ENCODE data around the gene FGR. TPM values are rescaled to one million over a fixed set of nuclear protein-coding genes. Genes with fewer than 3 reads are reported as not detected.
"Not testable (repeated sequence)": the region's sequence is repeated elsewhere in the genome, so short reads cannot be mapped to it uniquely, and the experiment has no call there.

Gene FGR
- total and polyA plus RNA-seq, 2 experiments from 2014 or later, result not detected

- Histone ChIP-seq H3K4me2 (ENCODE audit: unreplicated experiment) (no peak overlapping the region), H3K9me2 (ENCODE audit: insufficient read depth) (no peaks in the 10 kb centered on the region), H3K4me1 (ENCODE audit: insufficient read depth) (no peaks in the 10 kb centered on the region), H3K9ac (no peak overlapping the region), H3K27me3 (replicated peaks; ENCODE audit: insufficient read depth) (no peaks in the 10 kb centered on the region), H4K20me1 (ENCODE audit: insufficient read depth) (no peaks in the 10 kb centered on the region), H3K36me3 (ENCODE audit: low read depth) (no peaks in the 10 kb centered on the region), H3K4me3 (no peak overlapping the region), H3K9me3 (ENCODE audit: low read depth) (no peaks in the 10 kb centered on the region), H3K79me2 (ENCODE audit: insufficient read depth) (no peaks in the 10 kb centered on the region), H3K27ac (no peak overlapping the region), H2AFZ (no peak overlapping the region; the same call in 1 of the 2 replicates), H3F3A (ENCODE audit: insufficient read depth) (no peaks in the 10 kb centered on the region)
- peak; percentile 82 for DNase-seq
- in situ Hi-C loops (cut with MboI), result no loop called here
- WGBS, 2 experiments (ENCODE audit: low coverage in 1 of 2, low lambda C conversion rate in 2 of 2, missing lambda C conversion rate in 2 of 2), result 18 to 23% methylated on average over 13 of the region's 13 CpGs
- TF ChIP-seq EZH2 (IDR thresholded peaks at IDR 0.05; ENCODE audit: insufficient read depth, poor library complexity, severe bottlenecking) (no peak), EZH2phosphoT487 (IDR thresholded peaks at IDR 0.05; ENCODE audit: insufficient read depth, low read depth) (no peak)
These were observed 8.8 kb upstream of the FGR start for GRCh38 chr1:27643600-27644368.

DNA sequence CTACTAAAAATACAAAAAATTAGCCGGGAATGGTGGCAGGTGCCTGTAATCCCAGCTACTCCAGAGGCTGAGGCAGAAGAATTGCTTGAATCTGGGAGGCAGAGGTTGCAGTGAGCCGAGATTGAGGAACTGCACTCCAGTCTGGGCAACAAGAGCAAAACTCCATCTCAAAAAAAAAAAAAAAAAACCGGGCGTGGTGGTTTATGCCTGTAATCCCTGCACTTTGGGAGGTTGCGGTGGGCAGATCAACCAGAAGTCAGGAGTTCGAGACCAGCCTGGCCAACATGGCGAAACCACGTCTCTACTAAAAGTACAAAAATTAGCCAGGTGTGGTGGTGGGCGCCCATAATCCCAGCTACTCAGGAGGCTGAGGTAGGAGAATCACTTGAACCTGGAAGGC, 5.5 kb upstream of the FGR start:
- H4K20me1 ChIP-seq (ENCODE audit: insufficient read depth); H2AFZ ChIP-seq; H3K27ac ChIP-seq; H3K27me3 ChIP-seq (replicated peaks; ENCODE audit: insufficient read depth); H3K9me2 ChIP-seq (ENCODE audit: insufficient read depth); H3K4me1 ChIP-seq (ENCODE audit: insufficient read depth); DNase-seq; H3K36me3 ChIP-seq (ENCODE audit: low read depth); H3K9me3 ChIP-seq (ENCODE audit: low read depth); H3K79me2 ChIP-seq (ENCODE audit: insufficient read depth); H3K9ac ChIP-seq; H3K4me3 ChIP-seq; H3F3A ChIP-seq (ENCODE audit: insufficient read depth); H3K4me2 ChIP-seq (ENCODE audit: unreplicated experiment); in situ Hi-C loops (cut with MboI): not testable (repeated sequence)
- WGBS, 2 experiments (ENCODE audit: low coverage in 1 of 2, low lambda C conversion rate in 2 of 2, missing lambda C conversion rate in 2 of 2), result 76 to 80% methylated on average over 9 of the region's 9 CpGs

DNA sequence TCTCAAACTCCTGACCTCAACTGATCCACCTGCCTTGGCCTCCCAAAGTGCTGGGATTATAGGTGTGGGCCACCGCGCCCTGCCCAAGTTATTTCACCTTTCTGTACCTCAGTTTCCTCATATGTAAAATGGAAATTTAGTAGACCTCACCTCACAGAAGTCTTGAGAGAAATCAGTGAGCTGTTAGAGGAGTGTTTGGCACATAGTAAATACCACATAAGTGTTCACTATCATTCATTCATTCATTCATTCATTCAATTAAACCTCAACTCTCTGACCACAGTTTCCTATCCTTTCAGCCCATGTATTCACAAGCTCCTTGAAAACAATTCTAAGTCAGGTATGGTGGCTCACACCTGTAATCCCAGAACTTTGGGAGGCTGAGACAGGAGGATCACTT, 3.8 kb upstream of the FGR start:
- no peak overlapping the region for H3K9ac ChIP-seq
- no peak overlapping the region for H3K27ac ChIP-seq
- H3F3A ChIP-seq (ENCODE audit: insufficient read depth), result no peaks in the 10 kb centered on the region
- no peaks in the 10 kb centered on the region for H3K4me1 ChIP-seq (ENCODE audit: insufficient read depth)
- H3K4me2 ChIP-seq (ENCODE audit: unreplicated experiment), result no peak overlapping the region
- H3K27me3 ChIP-seq (replicated peaks; ENCODE audit: insufficient read depth), result no peaks in the 10 kb centered on the region
- H3K9me2 ChIP-seq (ENCODE audit: insufficient read depth), result no peaks in the 10 kb centered on the region
- no peak overlapping the region for H3K4me3 ChIP-seq
- H4K20me1 ChIP-seq (ENCODE audit: insufficient read depth), result no peaks in the 10 kb centered on the region
- no peaks in the 10 kb centered on the region for H3K79me2 ChIP-seq (ENCODE audit: insufficient read depth)
- no peaks in the 10 kb centered on the region for H3K36me3 ChIP-seq (ENCODE audit: low read depth)
- H2AFZ ChIP-seq, result no peak overlapping the region
- WGBS, 2 experiments (ENCODE audit: low coverage in 1 of 2, low lambda C conversion rate in 2 of 2, missing lambda C conversion rate in 2 of 2), result 96 to 97% methylated on average over 2 of the region's 2 CpGs
- in situ Hi-C loops (cut with MboI), result no loop called here
- no peak for DNase-seq
- TF ChIP-seq EZH2phosphoT487 (IDR thresholded peaks at IDR 0.05; ENCODE audit: insufficient read depth, low read depth) (no peak), EZH2 (IDR thresholded peaks at IDR 0.05; ENCODE audit: insufficient read depth, poor library complexity, severe bottlenecking) (no peak)
- no peaks in the 10 kb centered on the region for H3K9me3 ChIP-seq (ENCODE audit: low read depth)

DNA sequence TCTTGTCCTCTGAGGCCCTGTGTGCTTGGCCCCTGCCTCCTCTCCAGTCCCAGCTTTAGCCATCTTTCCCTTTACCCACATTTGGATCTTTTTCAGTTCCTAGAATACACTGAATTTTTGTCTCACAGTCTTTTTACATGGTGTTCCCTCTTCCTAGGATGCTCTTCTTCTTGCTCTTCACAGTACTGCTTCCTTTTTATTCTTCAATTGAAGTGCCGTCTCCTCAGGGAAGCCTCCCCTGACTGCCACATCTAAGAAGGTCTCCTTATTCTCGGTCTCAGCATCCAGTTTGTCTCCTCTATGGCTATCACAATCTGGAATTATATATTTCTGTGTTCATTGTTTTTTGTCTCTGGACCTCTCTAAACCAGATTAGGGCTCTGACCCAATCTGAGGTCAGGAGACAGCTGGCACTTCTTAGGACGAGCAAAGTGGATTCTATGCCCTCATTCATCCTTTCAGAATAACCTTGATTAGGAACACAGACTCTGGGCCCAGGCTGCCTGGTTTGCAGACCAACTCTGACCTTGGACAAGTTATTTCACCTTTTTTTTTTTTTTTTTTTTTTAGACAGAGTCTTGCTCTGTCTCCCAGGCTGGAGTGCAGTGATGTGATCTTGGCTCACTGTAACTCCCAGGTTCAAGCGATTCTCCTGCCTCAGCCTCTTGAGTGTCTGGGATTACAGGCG, 3.2 kb upstream of the FGR start:
- WGBS, 2 experiments (ENCODE audit: low coverage in 1 of 2, low lambda C conversion rate in 2 of 2, missing lambda C conversion rate in 2 of 2), result 72 to 73% methylated on average over 5 of the region's 5 CpGs
- H3F3A ChIP-seq (ENCODE audit: insufficient read depth), result no peaks in the 10 kb centered on the region

More for the DNA sequence above, 3.2 kb upstream of the FGR start:
- no peaks in the 10 kb centered on the region for H3K79me2 ChIP-seq (ENCODE audit: insufficient read depth)
- H4K20me1 ChIP-seq (ENCODE audit: insufficient read depth), result no peaks in the 10 kb centered on the region
- no peaks in the 10 kb centered on the region for H3K4me1 ChIP-seq (ENCODE audit: insufficient read depth)
- H3K9me2 ChIP-seq (ENCODE audit: insufficient read depth), result no peaks in the 10 kb centered on the region
- H2AFZ ChIP-seq, result no peak overlapping the region
- H3K27me3 ChIP-seq (replicated peaks; ENCODE audit: insufficient read depth), result no peaks in the 10 kb centered on the region
- no peak overlapping the region for H3K9ac ChIP-seq
- in situ Hi-C loops (cut with MboI), result no loop called here
- DNase-seq, result no peak
- no peak overlapping the region for H3K4me3 ChIP-seq
- H3K4me2 ChIP-seq (ENCODE audit: unreplicated experiment), result no peak overlapping the region
- TF ChIP-seq EZH2phosphoT487 (IDR thresholded peaks at IDR 0.05; ENCODE audit: insufficient read depth, low read depth), result no peak
- no peak for TF ChIP-seq EZH2 (IDR thresholded peaks at IDR 0.05; ENCODE audit: insufficient read depth, poor library complexity, severe bottlenecking)
- no peaks in the 10 kb centered on the region for H3K9me3 ChIP-seq (ENCODE audit: low read depth)
- no peaks in the 10 kb centered on the region for H3K36me3 ChIP-seq (ENCODE audit: low read depth)
- H3K27ac ChIP-seq, result no peak overlapping the region

All from GM23248 (cell line).